Measurements from ENCODE around the gene SLC44A2.

The SLC44A2 gene

DNA sequence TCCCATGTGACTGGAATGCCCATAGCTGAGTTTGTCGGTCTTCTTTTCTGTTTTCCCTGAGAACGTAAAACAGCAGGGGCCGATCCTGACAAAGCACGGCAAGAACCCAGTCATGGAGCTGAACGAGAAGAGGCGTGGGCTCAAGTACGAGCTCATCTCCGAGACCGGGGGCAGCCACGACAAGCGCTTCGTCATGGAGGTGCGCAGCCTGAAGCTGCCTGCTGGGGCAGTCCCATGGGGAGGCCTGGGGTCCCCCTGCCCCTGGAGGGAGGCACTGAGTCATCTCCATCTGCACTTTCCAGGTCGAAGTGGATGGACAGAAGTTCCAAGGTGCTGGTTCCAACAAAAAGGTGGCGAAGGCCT lies 57.7 kb downstream of the SLC44A2 start:
- in situ Hi-C loops (cut with HindIII; ENCODE audit: low sequenced_read_pairs), result no loop called here
- no peak overlapping the region for H3K4me3 ChIP-seq (ENCODE audit: low read depth, low read length)
- DNase-seq (ENCODE audit: low read depth), result no peak
- TF ChIP-seq, protein P1, sequence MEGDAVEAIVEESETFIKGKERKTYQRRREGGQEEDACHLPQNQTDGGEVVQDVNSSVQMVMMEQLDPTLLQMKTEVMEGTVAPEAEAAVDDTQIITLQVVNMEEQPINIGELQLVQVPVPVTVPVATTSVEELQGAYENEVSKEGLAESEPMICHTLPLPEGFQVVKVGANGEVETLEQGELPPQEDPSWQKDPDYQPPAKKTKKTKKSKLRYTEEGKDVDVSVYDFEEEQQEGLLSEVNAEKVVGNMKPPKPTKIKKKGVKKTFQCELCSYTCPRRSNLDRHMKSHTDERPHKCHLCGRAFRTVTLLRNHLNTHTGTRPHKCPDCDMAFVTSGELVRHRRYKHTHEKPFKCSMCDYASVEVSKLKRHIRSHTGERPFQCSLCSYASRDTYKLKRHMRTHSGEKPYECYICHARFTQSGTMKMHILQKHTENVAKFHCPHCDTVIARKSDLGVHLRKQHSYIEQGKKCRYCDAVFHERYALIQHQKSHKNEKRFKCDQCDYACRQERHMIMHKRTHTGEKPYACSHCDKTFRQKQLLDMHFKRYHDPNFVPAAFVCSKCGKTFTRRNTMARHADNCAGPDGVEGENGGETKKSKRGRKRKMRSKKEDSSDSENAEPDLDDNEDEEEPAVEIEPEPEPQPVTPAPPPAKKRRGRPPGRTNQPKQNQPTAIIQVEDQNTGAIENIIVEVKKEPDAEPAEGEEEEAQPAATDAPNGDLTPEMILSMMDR (IDR thresholded peaks at IDR 0.05; ENCODE audit: low read depth, low read length, missing control alignments), result no peak

GRCh38 chr19:10683582-10683981 lies 58.2 kb downstream of the SLC44A2 start:
- H3K4me3 ChIP-seq (ENCODE audit: low read depth, low read length), result no peak overlapping the region
- TF ChIP-seq, protein P1 (IDR thresholded peaks at IDR 0.05; ENCODE audit: low read depth, low read length, missing control alignments), result no peak
- in situ Hi-C loops (cut with HindIII; ENCODE audit: low sequenced_read_pairs), result no loop called here
- no peak for DNase-seq (ENCODE audit: low read depth)

DNA sequence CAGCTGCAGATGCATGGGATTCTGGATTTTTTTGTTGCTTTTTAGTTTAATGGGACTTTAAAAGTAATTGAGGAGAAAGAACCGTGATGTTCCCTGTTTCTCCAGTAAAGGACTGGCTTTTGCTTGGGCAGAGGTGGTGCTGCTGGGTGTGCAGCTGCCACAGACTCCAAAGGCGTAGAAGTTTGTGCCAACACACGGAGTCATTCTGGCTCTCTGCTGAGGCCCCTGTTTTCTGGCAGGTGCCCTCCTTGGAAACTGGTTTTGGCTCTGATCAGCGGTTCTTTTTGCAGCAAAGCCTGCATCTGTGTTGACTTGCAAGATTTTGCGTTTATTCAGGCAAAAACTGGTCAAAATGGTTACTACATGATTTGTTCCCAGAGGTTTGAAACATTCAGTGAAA lies 59.9 kb downstream of the SLC44A2 start:
- in situ Hi-C loops (cut with HindIII; ENCODE audit: low sequenced_read_pairs), result no loop called here
- TF ChIP-seq, protein P1 (IDR thresholded peaks at IDR 0.05; ENCODE audit: low read depth, low read length, missing control alignments), result no peak
- no peak overlapping the region for H3K4me3 ChIP-seq (ENCODE audit: low read depth, low read length)
- no peak for DNase-seq (ENCODE audit: low read depth)

DNA sequence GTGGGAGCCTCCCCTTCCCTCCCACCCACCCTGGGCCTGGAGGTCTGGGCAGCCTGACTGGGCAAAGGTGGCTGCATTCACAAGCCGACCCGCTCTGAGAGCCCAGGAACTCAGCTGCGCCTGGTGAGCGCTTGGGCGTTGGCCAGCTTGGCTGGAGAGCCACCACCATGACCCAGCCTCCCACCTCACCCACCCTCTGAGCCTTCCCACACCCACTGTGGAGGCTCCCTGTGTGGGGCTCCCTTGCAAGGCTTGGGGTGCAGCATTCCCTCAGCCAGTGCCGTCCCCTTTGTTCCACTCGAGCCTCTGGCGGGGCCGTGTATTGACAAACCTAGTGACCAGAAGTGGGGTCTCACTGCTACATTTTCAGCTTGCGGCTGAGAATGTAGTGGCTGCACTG lies 60.8 kb downstream of the SLC44A2 start:
- TF ChIP-seq, protein P1 (IDR thresholded peaks at IDR 0.05; ENCODE audit: low read depth, low read length, missing control alignments), result no peak
- DNase-seq (ENCODE audit: low read depth), result no peak
- H3K4me3 ChIP-seq (ENCODE audit: low read depth, low read length), result no peak overlapping the region
- in situ Hi-C loops (cut with HindIII; ENCODE audit: low sequenced_read_pairs), result no loop called here

DNA sequence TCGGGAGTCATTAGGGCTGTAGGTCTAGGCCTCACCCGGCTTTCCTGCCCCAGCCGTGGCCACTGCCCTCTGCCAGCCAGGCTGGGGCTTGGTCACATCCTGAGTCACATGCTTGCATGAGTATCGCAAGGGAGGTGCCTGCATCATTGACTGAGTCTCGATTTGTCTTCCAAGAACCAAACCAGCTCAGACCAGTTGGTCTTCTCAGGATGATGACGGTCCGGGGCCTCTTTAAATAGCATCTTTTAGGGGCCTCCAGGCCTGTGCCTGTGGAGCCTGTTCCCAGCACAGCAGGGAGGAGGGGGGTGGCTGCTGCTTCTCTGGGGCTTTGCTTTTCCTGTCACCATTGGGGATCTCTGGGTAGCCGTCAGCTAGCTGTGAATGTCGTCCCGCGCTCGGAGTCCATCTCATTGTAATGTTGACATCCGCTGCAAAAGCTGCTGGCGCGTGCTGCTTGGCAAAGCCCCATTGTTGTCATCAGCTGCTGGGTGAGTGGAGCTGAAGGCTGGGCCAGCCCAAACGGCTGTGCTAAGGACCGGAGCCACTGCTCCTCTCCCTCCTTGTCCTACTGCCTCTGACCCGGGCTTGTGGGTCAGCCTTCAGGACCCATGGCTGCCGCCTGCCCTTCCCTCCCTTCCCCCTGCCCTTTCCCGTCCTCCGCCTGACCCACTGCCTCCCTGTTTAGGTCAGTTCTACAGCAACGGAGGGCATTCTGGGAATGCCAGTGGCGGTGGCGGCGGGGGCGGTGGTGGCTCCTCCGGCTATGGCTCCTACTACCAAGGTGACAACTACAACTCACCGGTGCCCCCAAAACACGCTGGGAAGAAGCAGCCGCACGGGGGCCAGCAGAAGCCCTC lies 61.5 kb downstream of the SLC44A2 start:
- in situ Hi-C loops (cut with HindIII; ENCODE audit: low sequenced_read_pairs), result no loop called here
- TF ChIP-seq, protein P1 (IDR thresholded peaks at IDR 0.05; ENCODE audit: low read depth, low read length, missing control alignments), result no peak
- no peak for DNase-seq (ENCODE audit: low read depth)
- H3K4me3 ChIP-seq (ENCODE audit: low read depth, low read length), result no peak overlapping the region

- TF ChIP-seq, protein P1 (IDR thresholded peaks at IDR 0.05; ENCODE audit: low read depth, low read length, missing control alignments), result no peak
- H3K4me3 ChIP-seq (ENCODE audit: low read depth, low read length), result no peak overlapping the region
Observed at GRCh38 chr19:10687518-10688288, 62.4 kb downstream of the SLC44A2 start.

More at GRCh38 chr19:10687518-10688288, 62.4 kb downstream of the SLC44A2 start:
- no peak for DNase-seq (ENCODE audit: low read depth)
- in situ Hi-C loops (cut with HindIII; ENCODE audit: low sequenced_read_pairs), result no loop called here
